GM12878 (cell line): ENCODE data around the gene FTCDNL1. TPM values are rescaled to one million over a fixed set of nuclear protein-coding genes. Genes with fewer than 3 reads are reported as not detected.

Experiments used
- ATAC-seq: fragments of 200-7000 bp; cut with Tn5 transposase; 3 replicates; pipeline ENCODE4 v1.9.1; 2020; ENCODE audit warnings: mild to moderate bottlenecking, moderate library complexity
- BruUV-seq: library from RNA; stranded (reverse); fragments of 400-500 nt; replicated peaks from 2 replicates; lab custom pipeline; 2021; lab: Mats Ljungman, UMichigan
- CTCF ChIA-PET: fragments of 300-600 bp; sonication (Branson Sonifier 250); formaldehyde crosslinking; extraction: SDS; loops from one replicate; lab custom pipeline; 2021; ENCODE audit warnings: inconsistent platforms; lab: Yijun Ruan, JAX
- POLR2A ChIA-PET: fragments of 350-600 bp; formaldehyde crosslinking; extraction: SDS; loops from one replicate; lab custom pipeline; 2021; ENCODE audit warnings: inconsistent platforms; lab: Charles Lee
- RAD21 ChIA-PET: fragments of 300-600 bp; sonication (Branson Sonifier 250); formaldehyde crosslinking; loops from one replicate; lab custom pipeline; 2023; ENCODE audit warnings: antibody characterized with exemption; ENCODE audit not compliant: unreplicated experiment; lab: Charles Lee
- SMC1A ChIA-PET: fragments of 300-600 bp; sonication (Branson Sonifier 250); formaldehyde crosslinking; loops from one replicate; lab custom pipeline; 2023; ENCODE audit not compliant: unreplicated experiment, uncharacterized antibody; lab: Charles Lee
- DNase-seq: peaks from one replicate; pipeline ENCODE4 v3.0.0-alpha.2; 2011; ENCODE audit warnings: low read depth, low spot score
- FAIRE-seq: peaks from 3 replicates; lab custom pipeline; 2011; peaks lifted over from hg19 to GRCh38; lab: Jason Lieb, UNC
- H2AFZ ChIP-seq: 2 replicates; pipeline ENCODE4 v1.6.0; 2011; ENCODE audit warnings: low read depth, low read length, control low read depth; ENCODE audit not compliant: control insufficient read depth
- H3K27ac ChIP-seq: 2 replicates; pipeline ENCODE4 v1.5.1; 2011; ENCODE audit warnings: control low read depth; ENCODE audit not compliant: control insufficient read depth, insufficient read depth
- H3K27me3 ChIP-seq, 2 experiments: replicated peaks in 1 of 2; 2 replicates each; pipeline versions ENCODE4 v1.6.0 to v1.6.1; 2011; ENCODE audit warnings: low read length in 1 of 2; ENCODE audit not compliant: control insufficient read depth in 2 of 2, insufficient read depth in 2 of 2
- H3K36me3 ChIP-seq, 2 experiments: 2 replicates each; pipeline ENCODE4 v1.5.1; 2011; ENCODE audit warnings: low read length in 1 of 2; ENCODE audit not compliant: control insufficient read depth in 2 of 2, insufficient read depth in 2 of 2
- H3K4me1 ChIP-seq: 2 replicates; pipeline ENCODE4 v1.6.1; 2011; ENCODE audit warnings: mild to moderate bottlenecking, low read length, moderate library complexity, mixed read lengths; ENCODE audit not compliant: control insufficient read depth, insufficient read depth
- H3K4me2 ChIP-seq: 2 replicates; pipeline ENCODE4 v1.6.0; 2011; ENCODE audit warnings: control low read depth; ENCODE audit not compliant: control insufficient read depth, insufficient read depth
- H3K4me3 ChIP-seq: fragments of 200-600 bp; sonication (generic); 2 replicates; pipeline ENCODE4 v1.5.1; 2016
- H3K79me2 ChIP-seq: 2 replicates; pipeline ENCODE4 v1.6.0; 2011; ENCODE audit warnings: low read length; ENCODE audit not compliant: control insufficient read depth, insufficient read depth
- H3K9ac ChIP-seq: 2 replicates; pipeline ENCODE4 v1.8.0; 2011; ENCODE audit warnings: low read length, control low read depth, mixed read lengths; ENCODE audit not compliant: control insufficient read depth, insufficient read depth
- H3K9me3 ChIP-seq: replicated peaks from 3 replicates; pipeline ENCODE4 v1.5.1; 2011; ENCODE audit warnings: mild to moderate bottlenecking, low read length; ENCODE audit not compliant: control insufficient read depth, insufficient read depth
- H4K20me1 ChIP-seq: 2 replicates; pipeline ENCODE4 v1.6.0; 2011; ENCODE audit not compliant: control insufficient read depth, insufficient read depth
- ATF2 ChIP-seq: IDR thresholded peaks from 2 replicates; pipeline ENCODE4 v1.6.1; 2012; ENCODE audit warnings: low read length, inconsistent platforms
- CREM ChIP-seq: IDR thresholded peaks from 2 replicates; pipeline ENCODE4 v1.6.1; 2014; ENCODE audit warnings: antibody characterized with exemption, low read depth
- CUX1 ChIP-seq: IDR thresholded peaks from 2 replicates; pipeline ENCODE4 v1.6.1; 2012; ENCODE audit warnings: improper control_type of control experiment, low read depth, low read length; ENCODE audit not compliant: insufficient replicate concordance
- HCFC1 ChIP-seq: fragments of 150-350 bp; IDR thresholded peaks from 2 replicates; pipeline ENCODE4 v1.6.1; 2014; ENCODE audit warnings: low read length
- IRF3 ChIP-seq: fragments of 450-650 bp; IDR thresholded peaks from 2 replicates; pipeline ENCODE4 v1.6.1; 2014; ENCODE audit warnings: mild to moderate bottlenecking
- RBBP5 ChIP-seq: fragments of 200-600 bp; sonication (generic); conservative IDR thresholded peaks from 2 replicates; pipeline ENCODE4 v1.6.1; 2016
- SRF ChIP-seq, 2 experiments: IDR thresholded peaks; 2 replicates each; pipeline ENCODE4 v1.6.1; 2011; ENCODE audit warnings: low read depth in 2 of 2, low read length in 2 of 2, mild to moderate bottlenecking in 1 of 2, moderate library complexity in 1 of 2
- ZNF217 ChIP-seq: fragments of 450-650 bp; IDR thresholded peaks from 2 replicates; pipeline ENCODE4 v1.6.1; 2017; ENCODE audit warnings: antibody characterized with exemption, mild to moderate bottlenecking
- ZNF274 ChIP-seq: IDR thresholded peaks from one replicate; pipeline ENCODE4 v1.8.0; 2011; ENCODE audit not compliant: insufficient read length, insufficient read depth
- ZNF592 ChIP-seq: fragments of 450-650 bp; IDR thresholded peaks from 2 replicates; pipeline ENCODE4 v1.6.1; 2017; ENCODE audit warnings: mild to moderate bottlenecking, moderate library complexity
- WGBS: methylation state at CpG from one replicate; pipeline ENCODE4 v1.1.6; 2016; ENCODE audit warnings: low lambda C conversion rate; ENCODE audit not compliant: insufficient replicate concordance, insufficient coverage; ENCODE audit errors: missing lambda C conversion rate; 5-methylcytosine and 5-hydroxymethylcytosine counted together
- in situ Hi-C: fragments of 300-500 bp; cut with MboI; formaldehyde crosslinking; loops from 9 replicates; pipeline ENCODE4 v1.14.3; 2018; ENCODE audit warnings: mixed read lengths
- intact Hi-C: fragments of 100-400 bp; cut with micrococcal nuclease; formaldehyde crosslinking; loops from one replicate; pipeline ENCODE4 v1.14.2; 2022; ENCODE audit not compliant: unreplicated experiment
- polyA plus RNA-seq, 11 experiments: library from polyadenylated mRNA; depleted of rRNA in 4 of 11; unstranded in 6 of 11; stranded (reverse) in 5 of 11; fragments of >200 nt; fragmentation: Nextera tagmentation in 4 of 11; fragmentation: Illumina TruSeq in 1 of 11; extraction: Ambion mirVana in 4 of 11; extraction: Trizol in 1 of 11; gene quantifications; 1 replicate in 1 of 11; 2 replicates in 10 of 11; pipeline versions ENCODE4 v1.2.1 to v1.2.3, GENCODE V29; 2011 to 2016; ENCODE audit warnings: inconsistent platforms in 2 of 11, missing spikeins in 2 of 11, low read depth in 1 of 11
- total RNA-seq, 4 experiments: library from RNA; depleted of rRNA in 3 of 4; stranded (reverse); fragments of >200 nt in 3 of 4; fragmentation: Illumina TruSeq in 1 of 4; extraction: Trizol in 1 of 4; gene quantifications; 2 replicates each; pipeline versions ENCODE4 v1.2.1 to v1.2.3, GENCODE V29; 2013 to 2021

FTCDNL1 gene
- total and polyA plus RNA-seq, 10 of the 15 experiments (the other 5 are each of a cell fraction or from before 2014, with no cell fraction given) = 0.15 to 3.9 (median 2.0) TPM

- TF ChIP-seq ZNF592 (no peak), RBBP5 (no peak), ZNF217 (no peak), IRF3 (no peak), ZNF274 (no peak), HCFC1 (no peak), CREM (no peak)
Measured at GRCh38 chr2:199833525-199833924, 17.5 kb downstream of the FTCDNL1 start (continued).

- 83% methylated on average over 9 of the region's 9 CpGs for WGBS
- in situ Hi-C loops = no loop called here
- no TSS peak for BruUV-seq
- no peak for TF ChIP-seq ATF2
- TF ChIP-seq SRF (IDR thresholded peaks at IDR 0.05; ENCODE audit: low read depth in 2 of 2, low read length in 2 of 2) = no peak
- no peak for TF ChIP-seq CUX1
Measured at GRCh38 chr2:199830531-199830930, 20.5 kb downstream of the FTCDNL1 start.

More at GRCh38 chr2:199830531-199830930, 20.5 kb downstream of the FTCDNL1 start:
- no peak for ATAC-seq
- no peak overlapping the region for H3K4me3 ChIP-seq
- CTCF ChIA-PET = no interaction called here
- no peaks in the 10 kb centered on the region for H3K9me3 ChIP-seq
- FAIRE-seq = no peak
- H3K27ac ChIP-seq = no peak overlapping the region
- intact Hi-C loops = no loop called here
- no peaks in the 10 kb centered on the region for H4K20me1 ChIP-seq
- no peak overlapping the region for H3K9ac ChIP-seq
- SMC1A ChIA-PET = interaction anchor here (0.6 to 0.7 kb wide), 2 partner anchors 1285 to 1469 kb away, joined by 3 read pairs; no protein-coding TSS in a partner anchor
- no peaks in the 10 kb centered on the region for H3K79me2 ChIP-seq
- no peak overlapping the region for H3K4me2 ChIP-seq
- RAD21 ChIA-PET = no interaction called here
- POLR2A ChIA-PET = no interaction called here
- H3K4me1 ChIP-seq = no peaks in the 10 kb centered on the region
- DNase-seq = no peak
- H2AFZ ChIP-seq = no peak overlapping the region
- no peaks in the 10 kb centered on the region for H3K27me3 ChIP-seq
- H3K36me3 ChIP-seq = no peaks in the 10 kb centered on the region
